ENCODE data around the gene ENG. TPM values are rescaled to one million over a fixed set of nuclear protein-coding genes. Genes with fewer than 3 reads are reported as not detected.

The ENG gene
- total RNA-seq, 1 donor from 2014 or later: 323 TPM

DNA sequence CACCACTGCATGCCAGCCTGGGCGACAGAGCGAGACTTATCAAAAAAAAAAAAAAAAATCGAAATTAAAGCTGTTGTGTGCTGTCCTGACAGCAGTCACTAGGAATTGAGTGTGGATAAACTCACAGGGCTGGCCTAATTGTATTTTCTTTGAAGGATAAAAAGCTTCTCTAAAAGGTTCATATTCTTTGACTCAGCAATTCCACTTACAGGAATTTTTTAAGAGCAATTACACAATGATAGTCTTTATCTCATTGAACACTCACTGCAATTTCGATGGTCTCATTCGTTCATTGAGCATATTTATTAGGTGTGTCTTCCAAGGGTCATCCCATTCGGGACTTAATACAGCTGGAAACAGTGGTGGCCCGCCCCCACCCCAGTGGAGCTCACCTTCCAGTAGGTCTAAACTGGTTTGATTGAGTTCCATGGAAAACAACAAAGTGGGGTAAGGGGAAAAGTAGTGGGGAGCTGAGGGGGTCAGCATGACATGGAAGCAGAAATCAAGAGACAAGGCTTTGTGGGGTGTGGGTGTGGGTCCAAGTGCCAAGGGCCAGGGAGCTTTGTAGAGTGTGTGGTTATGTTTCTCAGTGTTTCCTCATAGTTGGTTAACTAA lies 61.9 kb downstream of the ENG start:
- H3K4me3 ChIP-seq: no peak overlapping the region
- H3K27me3 ChIP-seq (ENCODE audit: low read depth): no peaks in the 10 kb centered on the region
- DNase-seq (no peak), ATAC-seq (no peak)
- no peaks in the 10 kb centered on the region for H3K9me3 ChIP-seq
- no peak for TF ChIP-seq CTCF (IDR thresholded peaks at IDR 0.05)
- H3K4me1 ChIP-seq: peaks cover 62% of the 10 kb centered on the region
- no peak overlapping the region for H3K27ac ChIP-seq
- peaks cover 57% of the 10 kb centered on the region for H3K36me3 ChIP-seq
- intact Hi-C loops (cut with DNase I): no loop called here

GRCh38 chr9:127791085-127791484 lies 63.4 kb downstream of the ENG start:
- peaks cover 66% of the 10 kb centered on the region for H3K36me3 ChIP-seq
- intact Hi-C loops (cut with DNase I): no loop called here
- TF ChIP-seq CTCF (IDR thresholded peaks at IDR 0.05): no peak

DNA sequence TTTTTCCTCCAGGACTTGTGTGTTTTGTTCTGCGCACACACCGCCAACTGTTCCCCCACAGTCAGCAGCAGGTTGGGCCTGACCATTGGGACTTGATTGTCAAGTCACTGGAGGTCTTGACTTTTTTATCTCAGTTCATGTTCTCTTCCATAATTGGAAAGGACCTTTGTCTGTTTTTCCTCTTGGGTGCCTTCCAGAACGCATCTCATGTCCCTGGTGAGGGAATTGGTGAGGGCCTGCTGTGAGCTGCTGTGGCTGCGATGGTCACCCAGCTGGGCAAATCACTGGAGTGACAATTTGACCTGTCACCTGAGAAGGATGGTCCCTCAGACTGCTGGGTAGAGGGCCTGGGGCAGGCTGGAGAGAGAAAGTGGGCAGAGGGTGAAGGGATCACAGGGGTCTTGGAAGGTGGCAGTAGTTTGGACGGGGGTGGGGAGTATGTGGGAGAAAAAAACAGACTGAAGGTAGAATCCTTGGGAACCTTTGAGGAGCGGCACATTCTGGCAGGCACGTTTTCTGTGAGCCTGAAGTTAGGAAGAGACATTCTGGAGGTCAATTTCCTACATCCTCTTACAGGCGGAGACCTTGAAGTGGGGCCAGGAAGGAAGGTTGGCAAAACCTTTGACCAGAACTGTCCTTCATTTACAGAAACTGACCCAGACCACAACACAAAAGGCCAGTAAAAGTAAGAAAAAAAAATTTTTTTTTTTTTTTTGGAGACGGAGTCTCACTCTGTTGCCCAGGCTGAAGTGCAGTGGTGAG lies 64.2 kb downstream of the ENG start:
- H3K27ac ChIP-seq: no peak overlapping the region
- intact Hi-C loops (cut with DNase I): no loop called here

More at GRCh38 chr9:127791085-127791484, 63.4 kb downstream of the ENG start:
- Histone ChIP-seq H3K4me3 (no peak overlapping the region), H3K9me3 (no peaks in the 10 kb centered on the region), H3K27me3 (ENCODE audit: low read depth) (no peaks in the 10 kb centered on the region), H3K27ac (no peak overlapping the region), H3K4me1 (peaks cover 61% of the 10 kb centered on the region)
- no peak for ATAC-seq
- DNase-seq: no peak

DNA sequence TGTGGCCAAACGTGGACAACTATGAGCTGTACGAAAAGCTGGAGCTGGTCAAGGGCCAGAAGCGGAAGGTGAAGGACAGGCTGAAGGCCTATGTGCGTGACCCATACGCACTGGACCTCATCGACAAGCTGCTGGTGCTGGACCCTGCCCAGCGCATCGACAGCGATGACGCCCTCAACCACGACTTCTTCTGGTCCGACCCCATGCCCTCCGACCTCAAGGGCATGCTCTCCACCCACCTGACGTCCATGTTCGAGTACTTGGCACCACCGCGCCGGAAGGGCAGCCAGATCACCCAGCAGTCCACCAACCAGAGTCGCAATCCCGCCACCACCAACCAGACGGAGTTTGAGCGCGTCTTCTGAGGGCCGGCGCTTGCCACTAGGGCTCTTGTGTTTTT lies 65.3 kb downstream of the ENG start:
- peaks cover 57% of the 10 kb centered on the region for H3K4me1 ChIP-seq
- DNase-seq: no peak
- H3K36me3 ChIP-seq: peaks cover 66% of the 10 kb centered on the region

More for the DNA sequence above, 64.2 kb downstream of the ENG start:
- H3K4me3 ChIP-seq: no peak overlapping the region
- H3K9me3 ChIP-seq: no peaks in the 10 kb centered on the region
- peaks cover 66% of the 10 kb centered on the region for H3K36me3 ChIP-seq
- ATAC-seq (no peak), DNase-seq (no peak)
- H3K4me1 ChIP-seq: peaks cover 55% of the 10 kb centered on the region
- TF ChIP-seq CTCF (IDR thresholded peaks at IDR 0.05): no peak
- H3K27me3 ChIP-seq (ENCODE audit: low read depth): no peaks in the 10 kb centered on the region

More for the DNA sequence above, 65.3 kb downstream of the ENG start:
- H3K9me3 ChIP-seq: no peaks in the 10 kb centered on the region
- H3K27me3 ChIP-seq (ENCODE audit: low read depth): no peaks in the 10 kb centered on the region
- no peak for ATAC-seq
- no peak overlapping the region for H3K4me3 ChIP-seq
- intact Hi-C loops (cut with DNase I): no loop called here
- H3K27ac ChIP-seq: no peak overlapping the region
- no peak for TF ChIP-seq CTCF (IDR thresholded peaks at IDR 0.05)
